ENCODE results near the gene SEC24D. TPM values are rescaled to one million over a fixed set of nuclear protein-coding genes. Genes with fewer than 3 reads are reported as not detected.

The SEC24D gene
- polyA plus RNA-seq, 1 experiment = 80.3 TPM

DNA sequence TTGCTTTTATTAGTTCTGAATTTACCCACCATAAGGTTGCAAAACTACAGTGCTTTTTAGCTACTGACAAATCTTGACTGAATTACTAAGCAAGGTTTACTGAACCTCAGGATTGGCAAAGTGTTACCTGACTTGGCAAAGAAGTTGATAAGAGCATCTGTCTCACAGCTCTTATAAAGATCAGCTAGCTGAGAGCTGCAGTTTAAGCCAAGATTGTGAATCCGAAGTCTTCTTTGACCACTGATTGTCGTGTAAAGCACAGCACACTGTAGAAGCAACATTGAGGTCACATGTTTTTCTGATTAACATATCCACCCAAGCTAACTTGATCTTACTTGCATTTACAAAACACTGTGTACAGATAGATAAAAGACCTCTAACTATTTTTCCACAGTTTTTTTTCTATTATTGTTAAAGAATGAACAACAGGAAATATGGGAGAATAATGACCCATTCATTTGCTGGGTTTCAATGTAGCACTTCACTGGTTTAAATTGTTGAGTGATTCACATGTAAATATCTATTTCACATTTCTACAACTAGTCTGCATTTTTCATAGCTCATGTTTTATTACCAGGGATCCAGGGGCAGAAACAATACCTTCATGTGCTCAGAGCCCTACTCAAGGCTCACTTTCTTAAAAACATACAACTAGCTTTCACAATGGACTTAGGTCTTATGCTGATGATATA lies 96.8 kb downstream of the SEC24D start:
- POLR2A ChIA-PET = no interaction called here
- Histone ChIP-seq H3K27me3 (ENCODE audit: control insufficient read depth, insufficient read depth, low read length) (no peaks in the 10 kb centered on the region), H3K4me3 (ENCODE audit: low read depth, low read length) (no peak overlapping the region), H3K36me3 (ENCODE audit: control insufficient read depth, insufficient read depth, low read length) (peaks cover 10% of the 10 kb centered on the region)
- CTCF ChIA-PET = interaction anchor here (0.6 to 1.5 kb wide), 5 partner anchors 18 to 504 kb away, joined by 3 read pairs; no protein-coding TSS in a partner anchor
- DNase-seq (ENCODE audit: low read depth) = no peak
- TF ChIP-seq, protein P1, sequence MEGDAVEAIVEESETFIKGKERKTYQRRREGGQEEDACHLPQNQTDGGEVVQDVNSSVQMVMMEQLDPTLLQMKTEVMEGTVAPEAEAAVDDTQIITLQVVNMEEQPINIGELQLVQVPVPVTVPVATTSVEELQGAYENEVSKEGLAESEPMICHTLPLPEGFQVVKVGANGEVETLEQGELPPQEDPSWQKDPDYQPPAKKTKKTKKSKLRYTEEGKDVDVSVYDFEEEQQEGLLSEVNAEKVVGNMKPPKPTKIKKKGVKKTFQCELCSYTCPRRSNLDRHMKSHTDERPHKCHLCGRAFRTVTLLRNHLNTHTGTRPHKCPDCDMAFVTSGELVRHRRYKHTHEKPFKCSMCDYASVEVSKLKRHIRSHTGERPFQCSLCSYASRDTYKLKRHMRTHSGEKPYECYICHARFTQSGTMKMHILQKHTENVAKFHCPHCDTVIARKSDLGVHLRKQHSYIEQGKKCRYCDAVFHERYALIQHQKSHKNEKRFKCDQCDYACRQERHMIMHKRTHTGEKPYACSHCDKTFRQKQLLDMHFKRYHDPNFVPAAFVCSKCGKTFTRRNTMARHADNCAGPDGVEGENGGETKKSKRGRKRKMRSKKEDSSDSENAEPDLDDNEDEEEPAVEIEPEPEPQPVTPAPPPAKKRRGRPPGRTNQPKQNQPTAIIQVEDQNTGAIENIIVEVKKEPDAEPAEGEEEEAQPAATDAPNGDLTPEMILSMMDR (IDR thresholded peaks at IDR 0.05; ENCODE audit: insufficient read depth, low read depth, low read length) = no peak

DNA sequence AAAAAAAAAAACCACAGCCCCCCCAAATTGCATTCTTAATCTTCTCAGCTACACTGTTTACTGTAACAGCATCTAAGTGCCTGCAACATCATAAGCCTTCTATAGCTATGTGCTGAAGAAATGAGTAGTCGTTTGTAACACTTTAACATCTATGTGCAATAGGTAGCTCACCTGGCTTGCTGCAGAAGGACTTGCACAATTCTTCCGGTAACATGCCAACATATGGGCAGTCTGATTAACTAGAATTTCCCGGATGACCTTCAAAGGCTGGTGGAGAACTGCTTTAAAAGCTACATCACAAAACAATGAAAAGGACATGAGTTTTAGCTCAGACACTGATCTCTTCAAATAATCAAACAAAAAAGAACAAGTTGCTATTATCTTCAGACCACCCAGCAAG lies 97.8 kb downstream of the SEC24D start:
- TF ChIP-seq, protein P1 (IDR thresholded peaks at IDR 0.05; ENCODE audit: insufficient read depth, low read depth, low read length) = no peak

DNA sequence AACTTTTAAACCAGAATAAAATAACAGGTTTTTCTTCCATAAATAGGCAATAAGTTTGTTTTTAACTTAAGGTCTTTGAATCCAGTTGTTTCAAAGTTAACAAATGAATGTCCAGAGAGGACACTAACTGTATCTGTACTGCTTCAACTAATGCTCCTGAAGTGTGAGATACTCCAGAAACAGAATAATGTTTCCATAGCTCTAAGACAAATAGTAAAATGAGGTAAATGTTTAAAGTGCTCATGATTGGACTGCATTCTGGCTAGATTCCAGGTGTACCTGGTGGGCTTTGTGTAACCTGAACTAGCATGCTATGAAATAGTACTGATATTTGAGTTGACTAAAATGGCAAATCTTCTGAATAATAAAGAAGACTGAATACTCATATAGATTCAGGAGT lies 99.0 kb downstream of the SEC24D start:
- H3K4me3 ChIP-seq (ENCODE audit: low read depth, low read length) = no peak overlapping the region
- TF ChIP-seq, protein P1 (IDR thresholded peaks at IDR 0.05; ENCODE audit: insufficient read depth, low read depth, low read length) = no peak
- CTCF ChIA-PET = no interaction called here
- H3K36me3 ChIP-seq (ENCODE audit: control insufficient read depth, insufficient read depth, low read length) = peaks cover 10% of the 10 kb centered on the region
- DNase-seq (ENCODE audit: low read depth) = no peak
- POLR2A ChIA-PET = no interaction called here
- H3K27me3 ChIP-seq (ENCODE audit: control insufficient read depth, insufficient read depth, low read length) = no peaks in the 10 kb centered on the region

More for the DNA sequence above, 97.8 kb downstream of the SEC24D start:
- POLR2A ChIA-PET = interaction anchor here (0.7 kb wide), 1 partner anchor 73 kb away, joined by 7 read pairs; no protein-coding TSS in a partner anchor
- no peaks in the 10 kb centered on the region for H3K27me3 ChIP-seq (ENCODE audit: control insufficient read depth, insufficient read depth, low read length)
- no peak for DNase-seq (ENCODE audit: low read depth)
- no peak overlapping the region for H3K4me3 ChIP-seq (ENCODE audit: low read depth, low read length)
- peaks cover 10% of the 10 kb centered on the region for H3K36me3 ChIP-seq (ENCODE audit: control insufficient read depth, insufficient read depth, low read length)
- CTCF ChIA-PET = no interaction called here

DNA sequence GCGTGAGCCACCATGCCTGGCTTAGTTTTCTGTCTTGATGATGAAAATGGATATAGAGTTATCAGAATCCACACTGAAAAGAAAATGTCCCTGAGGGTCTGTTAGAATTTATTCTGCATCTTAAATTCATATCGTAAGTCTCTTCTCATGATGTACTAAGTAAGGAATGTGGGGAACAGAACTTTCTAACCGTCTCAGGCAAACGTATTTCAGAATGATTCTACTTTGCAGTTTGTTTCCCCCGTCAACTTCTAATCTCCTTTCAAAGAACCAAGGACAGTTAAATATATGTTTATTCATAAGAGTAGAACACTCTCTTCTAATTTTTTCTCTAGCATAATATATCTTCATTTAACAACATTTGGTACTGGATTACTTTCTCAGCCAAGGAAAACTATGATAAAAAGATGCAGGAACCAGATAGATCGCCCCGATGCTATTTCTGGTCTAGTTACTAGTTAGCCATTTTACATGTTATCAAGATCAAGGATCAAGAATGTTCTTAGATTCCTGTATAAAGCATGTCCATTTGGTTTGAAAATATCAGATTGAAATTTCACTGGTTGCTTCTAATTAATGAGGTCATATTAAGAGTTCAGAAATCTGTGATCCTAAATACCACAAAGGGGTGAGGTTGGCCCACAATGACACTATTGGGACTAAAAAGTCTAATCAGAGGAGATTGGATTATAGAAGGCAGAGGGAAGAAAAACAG lies 101.3 kb downstream of the SEC24D start:
- CTCF ChIA-PET = interaction anchor here (0.6 kb wide), 1 partner anchor 205 kb away, joined by 3 read pairs; no protein-coding TSS in a partner anchor
- H3K36me3 ChIP-seq (ENCODE audit: control insufficient read depth, insufficient read depth, low read length) = peaks cover 5% of the 10 kb centered on the region
- POLR2A ChIA-PET = no interaction called here
- TF ChIP-seq, protein P1 (IDR thresholded peaks at IDR 0.05; ENCODE audit: insufficient read depth, low read depth, low read length) = no peak
- no peak overlapping the region for H3K4me3 ChIP-seq (ENCODE audit: low read depth, low read length)
- H3K27me3 ChIP-seq (ENCODE audit: control insufficient read depth, insufficient read depth, low read length) = no peaks in the 10 kb centered on the region
- DNase-seq (ENCODE audit: low read depth) = no peak

DNA sequence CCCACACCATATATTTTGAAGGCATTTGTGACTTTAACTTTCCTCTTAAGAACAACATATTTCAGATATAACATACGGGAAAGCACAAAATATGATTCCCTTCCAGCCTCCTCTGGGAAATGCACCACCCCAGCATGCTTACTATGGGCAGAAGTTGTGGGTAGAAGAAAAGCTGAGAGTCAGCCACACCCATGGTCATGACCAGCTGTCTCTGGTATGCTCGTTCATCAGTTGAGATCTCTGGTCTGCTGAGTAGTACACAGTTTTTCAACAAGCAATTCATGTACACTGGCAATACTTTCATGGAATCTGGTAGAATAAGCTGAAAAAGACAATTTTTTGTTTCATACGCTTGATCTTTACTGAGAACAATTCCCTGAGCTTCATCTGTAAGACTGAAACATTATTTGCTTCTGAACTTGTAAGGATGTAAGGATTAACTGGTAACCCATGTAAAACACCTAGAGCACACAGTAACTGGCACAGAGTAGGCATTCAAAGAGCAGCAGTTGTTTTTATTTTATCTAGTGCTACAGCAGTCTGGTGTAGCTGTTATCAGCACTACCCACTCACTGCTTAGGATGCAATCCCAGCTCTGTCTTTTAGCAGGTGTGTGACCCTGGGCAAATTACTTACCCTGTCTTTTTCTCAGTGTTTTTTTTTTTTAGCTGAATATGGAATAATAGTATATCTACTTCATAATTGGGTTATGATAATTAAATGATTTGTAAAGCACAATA lies 103.2 kb downstream of the SEC24D start:
- CTCF ChIA-PET = interaction anchor here (0.8 to 1.3 kb wide), 5 partner anchors 9 to 237 kb away, joined by 3 to 4 read pairs (median 4); no protein-coding TSS in a partner anchor
- TF ChIP-seq, protein P1 (IDR thresholded peaks at IDR 0.05; ENCODE audit: insufficient read depth, low read depth, low read length) = no peak
- peaks cover 9% of the 10 kb centered on the region for H3K36me3 ChIP-seq (ENCODE audit: control insufficient read depth, insufficient read depth, low read length)
- no peak overlapping the region for H3K4me3 ChIP-seq (ENCODE audit: low read depth, low read length)
- H3K27me3 ChIP-seq (ENCODE audit: control insufficient read depth, insufficient read depth, low read length) = no peaks in the 10 kb centered on the region
- POLR2A ChIA-PET = interaction anchor here (0.6 kb wide), 1 partner anchor 224 kb away, joined by 5 read pairs; no protein-coding TSS in a partner anchor
- DNase-seq (ENCODE audit: low read depth) = no peak

Data from BJ (cell line).